Subcutaneous adipose tissue (tissue), 4 donors: Measurements from ENCODE around the gene JTB. TPM values are rescaled to one million over a fixed set of nuclear protein-coding genes. Genes with fewer than 3 reads are reported as not detected.

ENCODE experiments used
- CTCF ChIP-seq: fragments of 450-650 bp; IDR thresholded peaks from one replicate; pipeline ENCODE4 v1.5.1; 2016; ENCODE audit warnings: low read depth, mild to moderate bottlenecking, control low read depth, antibody characterized with exemption, moderate library complexity
- total RNA-seq, 4 donors: library from RNA; depleted of rRNA; stranded (reverse); fragments of >200 nt; gene quantifications; one replicate each; pipeline ENCODE4 v1.1.0, GENCODE V29; 2016

JTB gene
- total RNA-seq, 4 donors from 2014 or later, result 183 to 201 (median 198) TPM

GRCh38 chr1:153933430-153933829, 44.0 kb downstream of the JTB start:
- TF ChIP-seq CTCF, result no peak

GRCh38 chr1:153932156-153933131, 45.0 kb downstream of the JTB start:
- TF ChIP-seq CTCF, result no peak

- no peak for TF ChIP-seq CTCF
Observed at GRCh38 chr1:153929981-153930948, 47.2 kb downstream of the JTB start.

GRCh38 chr1:153929426-153929825, 48.0 kb downstream of the JTB start:
- no peak for TF ChIP-seq CTCF

GRCh38 chr1:153928791-153929341, 48.6 kb downstream of the JTB start:
- TF ChIP-seq CTCF, result no peak

- TF ChIP-seq CTCF, result no peak
Observed at GRCh38 chr1:153928245-153928644, 49.2 kb downstream of the JTB start.
